HepG2 (cell line): ENCODE data around the gene UBE2O. TPM values are rescaled to one million over a fixed set of nuclear protein-coding genes. Genes with fewer than 3 reads are reported as not detected.
A peak's percentile ranks its signal among the peaks of the same experiment; 100 is the strongest.

Source experiments
- AKAP8 ChIP-seq: sonication (generic); formaldehyde crosslinking; IDR thresholded peaks from 2 replicates; pipeline ENCODE4 v1.5.1; 2020; ENCODE audit warnings: mild to moderate bottlenecking, missing genetic modification reagents
- ATF6 ChIP-seq: sonication (generic); formaldehyde crosslinking; conservative IDR thresholded peaks from 2 replicates; pipeline ENCODE4 v1.4.0; 2020; ENCODE audit warnings: missing genetic modification reagents
- ATF7 ChIP-seq, 2 experiments: fragments of 450-650 bp in 1 of 2; sonication (generic) in 1 of 2; formaldehyde crosslinking in 1 of 2; IDR thresholded peaks; 2 replicates each; pipeline versions ENCODE4 v1.4.0 to v1.6.1; 2016 to 2020; ENCODE audit warnings: antibody characterized with exemption in 1 of 2, mild to moderate bottlenecking in 1 of 2, missing genetic modification reagents in 1 of 2
- BATF2 ChIP-seq: sonication (generic); formaldehyde crosslinking; IDR thresholded peaks from 2 replicates; pipeline ENCODE4 v1.8.0; 2022; ENCODE audit warnings: mild to moderate bottlenecking, missing genetic modification reagents, moderate library complexity
- CHD2 ChIP-seq: IDR thresholded peaks from 2 replicates; pipeline ENCODE4 v1.6.1; 2011; ENCODE audit warnings: low read depth, low read length, improper control_type of control experiment
- CHD4 ChIP-seq: fragments of 200-600 bp; sonication (generic); IDR thresholded peaks from 2 replicates; pipeline ENCODE4 v1.7.0; 2017; ENCODE audit warnings: mild to moderate bottlenecking, low read length, borderline replicate concordance
- HIVEP1 ChIP-seq: sonication (generic); formaldehyde crosslinking; IDR thresholded peaks from 2 replicates; pipeline ENCODE4 v1.4.0; 2020; ENCODE audit warnings: mild to moderate bottlenecking, missing genetic modification reagents
- HNF4G ChIP-seq, 2 experiments: sonication (generic) in 1 of 2; formaldehyde crosslinking in 1 of 2; IDR thresholded peaks; 2 replicates each; pipeline versions ENCODE4 v1.4.0 to v1.6.1; 2011 to 2020; ENCODE audit warnings: borderline replicate concordance in 2 of 2, low read depth in 2 of 2, mild to moderate bottlenecking in 2 of 2, low read length in 1 of 2, missing genetic modification reagents in 1 of 2, moderate library complexity in 1 of 2
- HOXA3 ChIP-seq: sonication (generic); formaldehyde crosslinking; IDR thresholded peaks from 2 replicates; pipeline ENCODE4 v1.5.0; 2020; ENCODE audit warnings: missing genetic modification reagents
- KDM6A ChIP-seq: IDR thresholded peaks from 2 replicates; pipeline ENCODE4 v1.6.1; 2016; ENCODE audit warnings: low read depth
- NONO ChIP-seq, 2 experiments: fragments of 450-650 bp in 1 of 2; sonication (generic) in 1 of 2; formaldehyde crosslinking in 1 of 2; IDR thresholded peaks in 1 of 2; conservative IDR thresholded peaks in 1 of 2; 2 replicates each; pipeline versions ENCODE4 v1.6.1 to v1.8.0; 2017 to 2022; ENCODE audit warnings: mild to moderate bottlenecking in 1 of 2, missing genetic modification reagents in 1 of 2, moderate library complexity in 1 of 2
- NR2F1 ChIP-seq, 2 experiments: fragments of 450-650 bp in 1 of 2; formaldehyde crosslinking in 1 of 2; IDR thresholded peaks; 2 replicates each; pipeline versions ENCODE4 v1.5.0 to v1.6.1; 2016 to 2020; ENCODE audit warnings: mild to moderate bottlenecking in 1 of 2, missing compliant biosample characterization in 1 of 2, missing genetic modification reagents in 1 of 2, moderate library complexity in 1 of 2
- NR2F2 ChIP-seq: IDR thresholded peaks from 2 replicates; pipeline ENCODE4 v1.6.1; 2012; ENCODE audit warnings: low read depth, inconsistent platforms, borderline replicate concordance
- RFXANK ChIP-seq: IDR thresholded peaks from 2 replicates; pipeline ENCODE4 v1.6.1; 2016
- SKI ChIP-seq: fragments of 450-650 bp; IDR thresholded peaks from one replicate; pipeline ENCODE4 v1.6.1; 2018; ENCODE audit warnings: mild to moderate bottlenecking; ENCODE audit not compliant: partially characterized antibody
- STAG1 ChIP-seq: sonication (generic); formaldehyde crosslinking; IDR thresholded peaks from 2 replicates; pipeline ENCODE4 v1.4.0; 2020; ENCODE audit warnings: missing genetic modification reagents
- TSC22D2 ChIP-seq: sonication (generic); formaldehyde crosslinking; IDR thresholded peaks from 2 replicates; pipeline ENCODE4 v1.5.1; 2020; ENCODE audit warnings: missing genetic modification reagents, mild to moderate bottlenecking, borderline replicate concordance
- ZFP91 ChIP-seq: sonication (generic); formaldehyde crosslinking; IDR thresholded peaks from 2 replicates; pipeline ENCODE4 v1.9.0; 2022; ENCODE audit warnings: missing genetic modification reagents, mild to moderate bottlenecking, borderline replicate concordance
- ZFYVE20 ChIP-seq: sonication (generic); formaldehyde crosslinking; IDR thresholded peaks from 2 replicates; pipeline ENCODE4 v1.8.0; 2023; ENCODE audit warnings: low read depth, mild to moderate bottlenecking, moderate library complexity, missing genetic modification reagents, borderline replicate concordance
- ZMYM3 ChIP-seq: sonication (generic); formaldehyde crosslinking; IDR thresholded peaks from 2 replicates; pipeline ENCODE4 v1.5.1; 2020; ENCODE audit warnings: mild to moderate bottlenecking, missing genetic modification reagents
- ZNF18 ChIP-seq: sonication (generic); formaldehyde crosslinking; IDR thresholded peaks from 2 replicates; pipeline ENCODE4 v1.8.0; 2022; ENCODE audit warnings: mild to moderate bottlenecking, missing genetic modification reagents; ENCODE audit not compliant: insufficient replicate concordance
- ZNF547 ChIP-seq: sonication (generic); formaldehyde crosslinking; IDR thresholded peaks from 2 replicates; pipeline ENCODE4 v1.5.1; 2020; ENCODE audit warnings: mild to moderate bottlenecking, missing genetic modification reagents
- ZNF83 ChIP-seq: sonication (generic); formaldehyde crosslinking; IDR thresholded peaks from 2 replicates; pipeline ENCODE4 v1.4.0; 2020; ENCODE audit warnings: missing genetic modification reagents, mild to moderate bottlenecking, borderline replicate concordance
- ZSCAN31 ChIP-seq: sonication (generic); formaldehyde crosslinking; IDR thresholded peaks from 2 replicates; pipeline ENCODE4 v1.5.0; 2020; ENCODE audit warnings: low read depth, mild to moderate bottlenecking, missing genetic modification reagents
- polyA plus RNA-seq, 8 experiments: library from polyadenylated mRNA; depleted of rRNA in 3 of 8; stranded (reverse) in 7 of 8; unstranded in 1 of 8; fragments of >200 nt; fragmentation: Illumina TruSeq in 4 of 8; extraction: Trizol in 4 of 8; gene quantifications; 2 replicates each; pipeline versions ENCODE4 v1.2.1 to v1.2.3, GENCODE V29; 2011 to 2016; ENCODE audit warnings: low read depth in 4 of 8, missing spikeins in 1 of 8, mixed read lengths in 1 of 8; ENCODE audit not compliant: insufficient read depth in 1 of 8
- total RNA-seq, 5 experiments: library from RNA; depleted of rRNA; stranded (reverse); fragments of >200 nt; fragmentation: Illumina TruSeq; extraction: Trizol; gene quantifications; 2 replicates each; pipeline ENCODE4 v1.2.3, GENCODE V29; 2016; ENCODE audit warnings: low read depth in 1 of 5

The UBE2O gene
- total and polyA plus RNA-seq, 2 of the 13 experiments (the other 11 are each of a cell fraction or from before 2014, with no cell fraction given), result 21.5 to 23.5 TPM

- TF ChIP-seq ZNF18 (CRISPR knock-in tag) (no peak), HOXA3 (CRISPR knock-in tag) (no peak), AKAP8 (no peak), NONO (IDR thresholded peaks at IDR 0.05) (no peak), NONO (CRISPR knock-in tag; conservative IDR thresholded peaks at IDR 0.05) (no peak), BATF2 (CRISPR knock-in tag) (no peak), ZMYM3 (CRISPR knock-in tag) (peak; percentile 97), ATF6 (CRISPR knock-in tag) (no peak), NR2F2 (no peak), ZSCAN31 (CRISPR knock-in tag) (no peak), CHD2 (no peak), CHD4 (0 out of 2 replicates have a peak, but pooled peaks have one; percentile 68), TSC22D2 (CRISPR knock-in tag) (no peak), SKI (no peak), KDM6A (CRISPR knock-in tag) (no peak), ZFYVE20 (no peak), ATF7 (IDR thresholded peaks at IDR 0.05) (no peak), ATF7 (CRISPR knock-in tag; IDR thresholded peaks at IDR 0.05) (no peak), ZNF83 (CRISPR knock-in tag) (no peak), ZFP91 (0 out of 2 replicates have a peak, but pooled peaks have one; percentile 23), ZNF547 (CRISPR knock-in tag) (no peak), HIVEP1 (CRISPR knock-in tag) (no peak), HNF4G (IDR thresholded peaks at IDR 0.05; ENCODE audit: borderline replicate concordance, low read depth, low read length) (0 out of 2 replicates have a peak, but pooled peaks have one; percentile 11), HNF4G (CRISPR knock-in tag; IDR thresholded peaks at IDR 0.05; ENCODE audit: borderline replicate concordance, low read depth) (no peak), STAG1 (CRISPR knock-in tag) (no peak), NR2F1 (CRISPR knock-in tag; IDR thresholded peaks at IDR 0.05) (no peak), RFXANK (CRISPR knock-in tag) (no peak)
Observed at GRCh38 chr17:76475302-76475701, 22.4 kb upstream of the UBE2O start (continued).
